Measurements from ENCODE around the gene SNTG2. TPM values are rescaled to one million over a fixed set of nuclear protein-coding genes. Genes with fewer than 3 reads are reported as not detected.

Gene SNTG2
- total and polyA plus RNA-seq, 2 donors (not counting 3 experiments of a cell fraction or from before 2014, with no cell fraction given), result not detected

- Histone ChIP-seq H3K4me1 (ENCODE audit: control insufficient read depth, extremely low read depth, insufficient read depth, low read length) (no peaks in the 10 kb centered on the region), H2AFZ (ENCODE audit: low read depth, low read length) (no peak overlapping the region), H3K4me2 (ENCODE audit: insufficient read depth, low read length) (no peak overlapping the region), H3K79me2 (ENCODE audit: control insufficient read depth, insufficient read depth, low read length) (no peaks in the 10 kb centered on the region), H3K9me1 (replicated peaks; ENCODE audit: control insufficient read depth, extremely low read depth, insufficient read depth, low read length) (no peaks in the 10 kb centered on the region), H4K20me1 (replicated peaks; ENCODE audit: control insufficient read depth, extremely low read depth, insufficient read depth, low read length) (no peaks in the 10 kb centered on the region), H3K4me3 (replicated peaks in 1 of 3; ENCODE audit: insufficient read depth in 1 of 3, low read depth in 1 of 3, low read length in 3 of 3) (no peak overlapping the region), H3K9me3 (replicated peaks; ENCODE audit: control insufficient read depth, insufficient read depth, low read length) (peaks cover 7% of the 10 kb centered on the region), H3K9ac (replicated peaks; ENCODE audit: extremely low read depth, insufficient read depth, low read length) (no peak overlapping the region), H3K27ac (ENCODE audit: insufficient read depth, low read depth, low read length) (no peak overlapping the region), H3K36me3 (ENCODE audit: control insufficient read depth in 2 of 2, extremely low read depth in 1 of 2, insufficient read depth in 2 of 2, low read length in 2 of 2) (no peaks in the 10 kb centered on the region), H3K27me3 (ENCODE audit: control insufficient read depth in 2 of 2, insufficient read depth in 2 of 2, low read length in 2 of 2) (no peaks in the 10 kb centered on the region)
- FAIRE-seq (no peak), DNase-seq (ENCODE audit: low read depth, low spot score) (no peak)
- no TSS peak for BruUV-seq (replicated peaks)
- dilution Hi-C loops (cut with MboI; ENCODE audit: extremely low pct_ligation_motif_present, low sequenced_read_pairs), result no loop called here
- no peak for TF ChIP-seq GATA2 (IDR thresholded peaks at IDR 0.05; ENCODE audit: insufficient read depth, insufficient read length, low read depth, low read length)
- TF ChIP-seq FOS (IDR thresholded peaks at IDR 0.05; ENCODE audit: borderline replicate concordance, insufficient read depth, low read length), result no peak
- POLR2A ChIA-PET, result no interaction called here
- intact Hi-C loops (cut with micrococcal nuclease), result no loop called here
- CTCF ChIA-PET, result no interaction called here
Observed at GRCh38 chr2:1208522-1208921, 257.9 kb downstream of the SNTG2 start.

GRCh38 chr2:1209246-1209645, 258.6 kb downstream of the SNTG2 start:
- dilution Hi-C loops (cut with MboI; ENCODE audit: extremely low pct_ligation_motif_present, low sequenced_read_pairs), result no loop called here
- no peak for TF ChIP-seq CTCF (IDR thresholded peaks at IDR 0.05; ENCODE audit: extremely low read depth in 1 of 2, insufficient read depth in 1 of 2, low read depth in 1 of 2, low read length in 2 of 2)
- TF ChIP-seq POLR2A (IDR thresholded peaks at IDR 0.05; ENCODE audit: low read depth, low read length), result no peak
- no peak for TF ChIP-seq MYC (IDR thresholded peaks at IDR 0.05; ENCODE audit: low read depth, low read length)
- no peak for TF ChIP-seq EZH2 (IDR thresholded peaks at IDR 0.05; ENCODE audit: borderline replicate concordance, low read depth, low read length, severe bottlenecking)
- no peak for TF ChIP-seq MAX (IDR thresholded peaks at IDR 0.05; ENCODE audit: insufficient read depth, insufficient read length)
- TF ChIP-seq POLR2AphosphoS5 (IDR thresholded peaks at IDR 0.05; ENCODE audit: insufficient read depth, low read depth, low read length), result no peak
- TF ChIP-seq JUN (IDR thresholded peaks at IDR 0.05; ENCODE audit: borderline replicate concordance, insufficient read depth, insufficient read length, low read depth), result no peak
- TF ChIP-seq GATA2 (IDR thresholded peaks at IDR 0.05; ENCODE audit: insufficient read depth, insufficient read length, low read depth, low read length), result no peak
- no peak for TF ChIP-seq FOS (IDR thresholded peaks at IDR 0.05; ENCODE audit: borderline replicate concordance, insufficient read depth, low read length)
- no peak for FAIRE-seq

More at GRCh38 chr2:1209246-1209645, 258.6 kb downstream of the SNTG2 start:
- intact Hi-C loops (cut with micrococcal nuclease), result no loop called here
- no peaks in the 10 kb centered on the region for H3K36me3 ChIP-seq (ENCODE audit: control insufficient read depth in 2 of 2, extremely low read depth in 1 of 2, insufficient read depth in 2 of 2, low read length in 2 of 2)
- ChIA-PET POLR2A (no interaction called here), CTCF (no interaction called here)
- no peak overlapping the region for H3K27ac ChIP-seq (ENCODE audit: insufficient read depth, low read depth, low read length)
- no peaks in the 10 kb centered on the region for H3K9me1 ChIP-seq (replicated peaks; ENCODE audit: control insufficient read depth, extremely low read depth, insufficient read depth, low read length)
- H3K27me3 ChIP-seq (ENCODE audit: control insufficient read depth in 2 of 2, insufficient read depth in 2 of 2, low read length in 2 of 2), result no peaks in the 10 kb centered on the region
- no peak overlapping the region for H3K4me3 ChIP-seq (replicated peaks in 1 of 3; ENCODE audit: insufficient read depth in 1 of 3, low read depth in 1 of 3, low read length in 3 of 3)
- DNase-seq (ENCODE audit: low read depth, low spot score), result no peak
- no peak overlapping the region for H3K9ac ChIP-seq (replicated peaks; ENCODE audit: extremely low read depth, insufficient read depth, low read length)
- H3K4me1 ChIP-seq (ENCODE audit: control insufficient read depth, extremely low read depth, insufficient read depth, low read length), result no peaks in the 10 kb centered on the region
- H2AFZ ChIP-seq (ENCODE audit: low read depth, low read length), result no peak overlapping the region
- H4K20me1 ChIP-seq (replicated peaks; ENCODE audit: control insufficient read depth, extremely low read depth, insufficient read depth, low read length), result no peaks in the 10 kb centered on the region
- BruUV-seq (replicated peaks), result no TSS peak
- H3K4me2 ChIP-seq (ENCODE audit: insufficient read depth, low read length), result no peak overlapping the region
- H3K79me2 ChIP-seq (ENCODE audit: control insufficient read depth, insufficient read depth, low read length), result no peaks in the 10 kb centered on the region
- H3K9me3 ChIP-seq (replicated peaks; ENCODE audit: control insufficient read depth, insufficient read depth, low read length), result peaks cover 7% of the 10 kb centered on the region
